ENCODE results near the gene ZFP36L1. TPM values are rescaled to one million over a fixed set of nuclear protein-coding genes. Genes with fewer than 3 reads are reported as not detected.

Gene ZFP36L1
- total and polyA plus RNA-seq, 7 donors = 26.6 to 413 (median 217) TPM

DNA sequence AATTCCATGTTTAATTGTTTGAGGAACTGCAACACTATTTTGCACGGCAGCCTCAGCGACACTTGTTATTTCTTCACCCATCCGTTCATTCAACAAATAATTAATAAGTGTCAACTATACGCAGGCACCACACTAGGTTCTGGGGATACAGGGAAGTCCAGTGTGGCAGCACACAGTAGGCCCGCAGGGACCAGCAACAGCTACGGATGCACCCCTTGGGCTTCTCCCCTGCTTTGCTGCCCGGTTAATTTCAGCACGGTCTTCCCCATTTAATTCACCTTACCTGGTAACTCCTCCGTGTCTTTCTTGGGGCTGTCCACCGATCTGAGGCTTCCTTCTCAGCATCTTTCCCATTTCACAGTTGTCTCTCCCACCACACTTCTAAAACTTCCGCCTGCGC lies 48.3 kb downstream of the ZFP36L1 start:
- no peaks in the 10 kb centered on the region for H3K9me3 ChIP-seq
- H3K4me3 ChIP-seq = no peak overlapping the region
- H3K27me3 ChIP-seq = no peaks in the 10 kb centered on the region
- peaks cover 0 to 23% (median 16%) of the 10 kb centered on the region in 4 donors for H3K4me1 ChIP-seq
- DNase-seq = no peak
- H3K36me3 ChIP-seq = no peaks in the 10 kb centered on the region
- no peak for TF ChIP-seq POLR2AphosphoS5 (IDR thresholded peaks at IDR 0.05)
- TF ChIP-seq, protein P1, sequence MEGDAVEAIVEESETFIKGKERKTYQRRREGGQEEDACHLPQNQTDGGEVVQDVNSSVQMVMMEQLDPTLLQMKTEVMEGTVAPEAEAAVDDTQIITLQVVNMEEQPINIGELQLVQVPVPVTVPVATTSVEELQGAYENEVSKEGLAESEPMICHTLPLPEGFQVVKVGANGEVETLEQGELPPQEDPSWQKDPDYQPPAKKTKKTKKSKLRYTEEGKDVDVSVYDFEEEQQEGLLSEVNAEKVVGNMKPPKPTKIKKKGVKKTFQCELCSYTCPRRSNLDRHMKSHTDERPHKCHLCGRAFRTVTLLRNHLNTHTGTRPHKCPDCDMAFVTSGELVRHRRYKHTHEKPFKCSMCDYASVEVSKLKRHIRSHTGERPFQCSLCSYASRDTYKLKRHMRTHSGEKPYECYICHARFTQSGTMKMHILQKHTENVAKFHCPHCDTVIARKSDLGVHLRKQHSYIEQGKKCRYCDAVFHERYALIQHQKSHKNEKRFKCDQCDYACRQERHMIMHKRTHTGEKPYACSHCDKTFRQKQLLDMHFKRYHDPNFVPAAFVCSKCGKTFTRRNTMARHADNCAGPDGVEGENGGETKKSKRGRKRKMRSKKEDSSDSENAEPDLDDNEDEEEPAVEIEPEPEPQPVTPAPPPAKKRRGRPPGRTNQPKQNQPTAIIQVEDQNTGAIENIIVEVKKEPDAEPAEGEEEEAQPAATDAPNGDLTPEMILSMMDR (IDR thresholded peaks at IDR 0.05) = no peak
- intact Hi-C loops (cut with DNase I) = loop anchor here (5.0 kb wide), 1 partner anchor 37 kb away; no protein-coding TSS in a partner anchor
- no peak overlapping the region for H3K27ac ChIP-seq
- WGBS, 2 donors = 91 to 93% methylated on average over 12 of the region's 12 CpGs

DNA sequence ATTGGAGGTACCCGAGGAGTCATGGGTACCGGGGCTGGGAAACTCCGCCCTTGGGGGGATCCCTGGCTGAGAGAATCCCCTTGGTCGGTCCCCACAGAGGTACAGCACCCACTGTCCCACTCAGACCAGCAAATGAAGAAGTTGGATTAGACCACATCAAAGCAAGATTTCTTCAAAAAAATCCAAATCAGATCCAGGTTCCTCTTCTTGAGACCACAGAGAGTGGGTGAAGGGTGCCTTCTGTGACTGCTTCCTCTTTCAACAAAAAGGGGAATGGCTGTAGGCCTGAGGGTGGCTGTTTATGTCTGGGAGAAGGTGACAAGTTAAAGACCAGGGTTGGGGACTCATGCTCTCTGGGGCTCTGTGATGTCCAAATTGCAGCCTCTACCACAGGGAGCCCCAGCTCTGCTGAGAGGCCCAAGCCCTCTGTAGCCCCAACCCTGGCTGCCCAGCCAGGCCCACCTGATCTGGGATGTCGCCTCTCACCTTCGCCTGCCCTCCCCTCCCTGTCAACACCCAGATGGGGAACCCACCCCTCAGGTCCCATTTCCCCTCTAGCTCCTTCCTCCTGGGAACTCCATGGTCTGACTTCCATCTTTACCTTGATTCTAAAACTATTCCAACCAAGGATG lies 50.9 kb downstream of the ZFP36L1 start:
- intact Hi-C loops (cut with DNase I) = no loop called here
- H3K36me3 ChIP-seq = no peaks in the 10 kb centered on the region
- DNase-seq = no peak
- no peaks in the 10 kb centered on the region for H3K27me3 ChIP-seq
- H3K4me3 ChIP-seq = no peak overlapping the region
- TF ChIP-seq, protein P1 (IDR thresholded peaks at IDR 0.05) = no peak
- TF ChIP-seq POLR2A (IDR thresholded peaks at IDR 0.05) = no peak
- TF ChIP-seq POLR2AphosphoS5 (IDR thresholded peaks at IDR 0.05) = no peak
- no peak for TF ChIP-seq EP300 (IDR thresholded peaks at IDR 0.05)
- WGBS, 2 donors = 70 to 94% methylated on average over 6 of the region's 6 CpGs
- H3K27ac ChIP-seq = no peak overlapping the region
- H3K4me1 ChIP-seq = peaks cover 0 to 8% (median 4%) of the 10 kb centered on the region in 4 donors
- H3K9me3 ChIP-seq = no peaks in the 10 kb centered on the region

DNA sequence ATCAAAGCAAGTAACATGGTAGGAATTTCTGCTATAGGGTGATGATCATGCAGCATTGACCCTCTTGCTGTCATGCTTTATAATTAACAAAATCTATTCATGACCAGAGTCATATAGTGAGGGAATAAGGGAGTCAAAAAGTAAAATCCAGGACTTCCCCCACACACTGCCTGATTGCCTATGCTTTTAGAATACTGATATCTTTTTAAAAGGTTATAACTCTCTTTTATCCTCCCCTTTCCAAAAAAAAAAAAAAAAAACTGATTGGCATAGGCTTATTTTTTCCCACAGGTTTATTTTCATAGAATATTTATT lies 51.4 kb downstream of the ZFP36L1 start:
- Histone ChIP-seq H3K4me1 (peaks cover 0 to 13% (median 8%) of the 10 kb centered on the region in 4 donors), H3K27me3 (no peaks in the 10 kb centered on the region), H3K9me3 (no peaks in the 10 kb centered on the region), H3K4me3 (no peak overlapping the region), H3K27ac (no peak overlapping the region), H3K36me3 (no peaks in the 10 kb centered on the region)
- no peak for DNase-seq
- intact Hi-C loops (cut with DNase I) = no loop called here
- TF ChIP-seq, protein P1 (IDR thresholded peaks at IDR 0.05) = no peak
- TF ChIP-seq POLR2A (IDR thresholded peaks at IDR 0.05) (no peak), EP300 (IDR thresholded peaks at IDR 0.05) (no peak), POLR2AphosphoS5 (IDR thresholded peaks at IDR 0.05) (no peak)

DNA sequence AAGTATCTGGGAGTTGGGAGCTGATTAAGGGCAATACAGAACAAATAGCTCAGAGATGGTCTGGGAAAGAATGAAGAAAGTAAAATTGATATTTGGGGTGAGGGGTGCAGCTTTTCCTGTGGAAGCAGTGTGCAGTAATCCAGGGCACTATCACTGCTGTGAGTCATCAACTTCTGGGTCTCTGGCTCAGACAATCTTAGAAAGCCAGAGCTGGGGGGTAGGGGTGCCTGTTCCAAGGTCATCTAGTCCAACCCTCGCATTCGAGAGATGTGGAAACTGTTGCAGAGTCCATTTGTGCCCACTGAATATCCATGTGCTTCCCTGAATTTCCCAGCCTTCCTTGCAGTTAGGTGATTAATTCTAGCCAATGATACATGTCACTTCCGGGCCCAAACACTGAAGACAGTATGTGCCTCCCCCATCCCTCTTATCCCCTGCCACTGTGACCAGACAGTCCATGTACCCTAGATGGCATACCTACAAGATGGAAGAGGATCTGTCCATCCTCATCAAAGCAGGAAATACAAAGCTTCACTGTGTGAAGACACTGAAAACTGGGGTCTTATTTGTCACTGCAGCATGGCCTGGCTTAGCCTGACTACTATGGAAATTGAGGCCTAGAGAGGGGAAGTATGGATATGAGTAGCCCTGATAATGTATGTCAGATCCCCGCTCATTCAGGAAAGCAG lies 51.9 kb downstream of the ZFP36L1 start:
- H3K27ac ChIP-seq = no peak overlapping the region
- peaks cover 0 to 18% (median 13%) of the 10 kb centered on the region in 4 donors for H3K4me1 ChIP-seq
- H3K27me3 ChIP-seq = no peaks in the 10 kb centered on the region
- intact Hi-C loops (cut with DNase I) = no loop called here
- H3K36me3 ChIP-seq = no peaks in the 10 kb centered on the region
- no peak for TF ChIP-seq POLR2A (IDR thresholded peaks at IDR 0.05)
- TF ChIP-seq EP300 (IDR thresholded peaks at IDR 0.05) = no peak
- TF ChIP-seq, protein P1 (IDR thresholded peaks at IDR 0.05) = no peak
- H3K4me3 ChIP-seq = no peak overlapping the region
- no peaks in the 10 kb centered on the region for H3K9me3 ChIP-seq
- DNase-seq = no peak
- 93 to 94% methylated on average over 4 of the region's 4 CpGs for WGBS, 2 donors
